ENCODE measurements around the gene ARHGEF10L. TPM values are rescaled to one million over a fixed set of nuclear protein-coding genes. Genes with fewer than 3 reads are reported as not detected.
A peak's percentile ranks its signal among the peaks of the same experiment; 100 is the strongest.

The ARHGEF10L gene
- polyA plus RNA-seq, 3 donors, result 35.2 to 52.0 (median 47.3) TPM

GRCh38 chr1:17637055-17637454 is 97.6 kb downstream of the ARHGEF10L start:
- no peak for DNase-seq (ENCODE audit: extremely low read depth in 1 of 11, low read depth in 9 of 11, low spot score in 4 of 11)

- no peak for DNase-seq (ENCODE audit: extremely low read depth in 1 of 11, low read depth in 9 of 11, low spot score in 4 of 11)
These were observed 100.3 kb downstream of the ARHGEF10L start for GRCh38 chr1:17639703-17640340.

GRCh38 chr1:17640393-17640792 is 100.9 kb downstream of the ARHGEF10L start:
- no peak for DNase-seq (ENCODE audit: extremely low read depth in 1 of 11, low read depth in 9 of 11, low spot score in 4 of 11)

GRCh38 chr1:17640975-17641374 is 101.5 kb downstream of the ARHGEF10L start:
- no peak for DNase-seq (ENCODE audit: extremely low read depth in 1 of 11, low read depth in 9 of 11, low spot score in 4 of 11)

- no peak for DNase-seq (ENCODE audit: extremely low read depth in 1 of 11, low read depth in 9 of 11, low spot score in 4 of 11)
These were observed 102.7 kb downstream of the ARHGEF10L start for GRCh38 chr1:17642169-17642568.

GRCh38 chr1:17642943-17643342 is 103.4 kb downstream of the ARHGEF10L start:
- DNase-seq (ENCODE audit: extremely low read depth in 1 of 11, low read depth in 9 of 11, low spot score in 4 of 11), result no peak

- no peak for DNase-seq (ENCODE audit: extremely low read depth in 1 of 11, low read depth in 9 of 11, low spot score in 4 of 11)
These were observed 104.6 kb downstream of the ARHGEF10L start for GRCh38 chr1:17643861-17644703.

- no peak for DNase-seq (ENCODE audit: extremely low read depth in 1 of 11, low read depth in 9 of 11, low spot score in 4 of 11)
These were observed 105.8 kb downstream of the ARHGEF10L start for GRCh38 chr1:17645068-17645911.

- no peak for DNase-seq (ENCODE audit: extremely low read depth in 1 of 11, low read depth in 9 of 11, low spot score in 4 of 11)
These were observed 107.2 kb downstream of the ARHGEF10L start for GRCh38 chr1:17646444-17647280.

- no peak for DNase-seq (ENCODE audit: extremely low read depth in 1 of 11, low read depth in 9 of 11, low spot score in 4 of 11)
These were observed 109.1 kb downstream of the ARHGEF10L start for GRCh38 chr1:17648457-17649145.

- no peak for DNase-seq (ENCODE audit: extremely low read depth in 1 of 11, low read depth in 9 of 11, low spot score in 4 of 11)
These were observed 110.0 kb downstream of the ARHGEF10L start for GRCh38 chr1:17649371-17650106.

- no peak for DNase-seq (ENCODE audit: extremely low read depth in 1 of 11, low read depth in 9 of 11, low spot score in 4 of 11)
These were observed 113.8 kb downstream of the ARHGEF10L start for GRCh38 chr1:17653276-17653675.

GRCh38 chr1:17653728-17654351 is 114.3 kb downstream of the ARHGEF10L start:
- DNase-seq (ENCODE audit: extremely low read depth in 1 of 11, low read depth in 9 of 11, low spot score in 4 of 11), result peak in 5 of 11 donors; percentile 9 to 29 (median 25)

- no peak for DNase-seq (ENCODE audit: extremely low read depth in 1 of 11, low read depth in 9 of 11, low spot score in 4 of 11)
These were observed 115.0 kb downstream of the ARHGEF10L start for GRCh38 chr1:17654519-17654918.

- DNase-seq (ENCODE audit: extremely low read depth in 1 of 11, low read depth in 9 of 11, low spot score in 4 of 11), result no peak
These were observed 115.7 kb downstream of the ARHGEF10L start for GRCh38 chr1:17655169-17655568.

GRCh38 chr1:17655922-17656321 is 116.4 kb downstream of the ARHGEF10L start:
- no peak for DNase-seq (ENCODE audit: extremely low read depth in 1 of 11, low read depth in 9 of 11, low spot score in 4 of 11)

GRCh38 chr1:17657436-17657835 is 117.9 kb downstream of the ARHGEF10L start:
- DNase-seq (ENCODE audit: extremely low read depth in 1 of 11, low read depth in 9 of 11, low spot score in 4 of 11), result no peak

All from renal cortex interstitium (tissue), 11 donors.